ENCODE results near the gene NOX5.

NOX5 gene

DNA sequence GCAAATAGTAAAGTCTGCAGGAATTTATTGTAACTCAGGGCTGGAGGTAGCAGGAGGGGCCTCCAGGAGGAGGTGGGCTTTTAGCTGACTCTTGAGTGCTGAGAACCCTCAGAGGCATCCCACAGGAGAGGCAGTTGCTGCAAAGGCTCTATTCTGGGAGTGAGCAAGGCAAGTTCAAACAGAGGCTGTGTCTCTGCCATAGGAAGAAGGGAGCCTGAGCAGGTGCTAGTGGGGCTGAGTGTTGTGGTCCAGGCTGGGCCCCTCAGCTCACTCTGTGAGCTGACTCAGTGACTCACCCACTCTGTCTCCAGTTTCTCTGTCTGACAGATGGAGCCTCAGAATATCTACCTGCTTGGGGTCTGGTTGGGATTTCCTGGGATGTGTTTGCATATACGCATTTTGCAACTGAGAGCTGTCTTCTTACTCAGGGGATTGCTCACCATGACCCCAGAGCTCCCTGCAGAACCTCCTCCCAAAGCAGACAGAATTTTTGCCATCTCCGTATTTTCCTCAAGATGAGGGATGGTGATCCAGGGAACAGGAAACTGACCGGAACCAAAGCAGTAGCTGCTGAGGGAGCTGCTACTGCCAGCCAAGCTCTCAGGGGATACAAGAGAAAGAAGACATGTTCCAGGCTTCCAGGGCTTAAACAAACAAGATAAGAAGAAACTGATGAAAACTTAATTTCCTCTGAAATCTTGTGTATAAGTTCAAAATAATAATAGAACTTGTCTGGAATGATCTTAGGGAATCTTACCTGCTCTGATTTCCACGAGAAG lies 13.6 kb upstream of the NOX5 start:
- ATAC-seq = no peak
- H3K27me3 Mint-ChIP-seq = peaks cover 23% of the 10 kb centered on the region

DNA sequence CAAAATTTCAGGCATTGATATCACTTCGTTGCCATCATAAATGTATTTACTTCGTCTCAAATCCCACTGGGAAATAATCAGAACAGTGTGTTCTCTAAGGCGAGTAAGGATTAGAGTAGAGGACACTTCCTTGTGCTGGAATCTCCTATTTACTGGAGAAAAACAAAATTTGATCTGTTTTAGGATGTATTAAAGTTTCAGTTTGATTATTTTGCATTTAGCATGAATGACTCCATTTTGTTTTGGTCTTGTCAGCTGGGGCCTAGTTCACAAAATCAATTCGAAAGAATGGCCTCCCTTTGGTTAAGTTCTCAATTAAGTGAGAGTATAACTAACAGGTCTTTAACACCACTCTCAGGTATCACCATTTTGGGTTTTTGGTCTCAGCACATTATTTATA lies 11.7 kb upstream of the NOX5 start:
- no peak for ATAC-seq

More for the DNA sequence above, 13.6 kb upstream of the NOX5 start:
- H3K9me3 Mint-ChIP-seq = peaks cover 5% of the 10 kb centered on the region
- H3K4me3 Mint-ChIP-seq = no peak overlapping the region
- no peak overlapping the region for H3K27ac Mint-ChIP-seq
- no peaks in the 10 kb centered on the region for H3K4me1 Mint-ChIP-seq
- no peaks in the 10 kb centered on the region for H3K36me3 Mint-ChIP-seq

DNA sequence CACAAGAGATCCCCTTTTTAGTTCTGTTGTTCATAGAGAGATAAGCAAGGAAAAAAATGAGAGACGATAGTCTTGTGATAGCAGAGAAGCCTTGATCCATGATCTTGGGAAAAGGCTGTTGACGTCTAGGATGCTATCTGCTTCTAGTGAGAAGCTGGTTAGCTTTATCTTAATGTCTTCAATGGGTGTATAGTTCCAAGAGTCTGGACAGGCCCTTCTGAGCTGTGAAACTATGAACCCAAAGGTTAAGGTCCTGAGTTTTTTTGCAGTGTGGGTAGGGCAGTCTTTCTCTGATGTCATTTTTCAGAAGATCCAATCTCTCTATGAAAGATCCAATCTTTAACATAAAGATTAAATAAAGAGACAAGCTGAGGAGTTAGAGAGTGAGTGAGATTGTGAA lies 10.5 kb upstream of the NOX5 start:
- Mint-ChIP-seq H3K36me3 (peaks cover 5% of the 10 kb centered on the region), H3K4me1 (no peaks in the 10 kb centered on the region), H3K4me3 (no peak overlapping the region), H3K27me3 (peaks cover 14% of the 10 kb centered on the region), H3K9me3 (peaks cover 10% of the 10 kb centered on the region), H3K27ac (no peak overlapping the region)
- no peak for ATAC-seq

More for the DNA sequence above, 11.7 kb upstream of the NOX5 start:
- no peak overlapping the region for H3K27ac Mint-ChIP-seq
- no peak overlapping the region for H3K4me3 Mint-ChIP-seq
- H3K9me3 Mint-ChIP-seq = peaks cover 10% of the 10 kb centered on the region
- H3K4me1 Mint-ChIP-seq = no peaks in the 10 kb centered on the region
- H3K36me3 Mint-ChIP-seq = peaks cover 3% of the 10 kb centered on the region
- H3K27me3 Mint-ChIP-seq = peaks cover 13% of the 10 kb centered on the region

DNA sequence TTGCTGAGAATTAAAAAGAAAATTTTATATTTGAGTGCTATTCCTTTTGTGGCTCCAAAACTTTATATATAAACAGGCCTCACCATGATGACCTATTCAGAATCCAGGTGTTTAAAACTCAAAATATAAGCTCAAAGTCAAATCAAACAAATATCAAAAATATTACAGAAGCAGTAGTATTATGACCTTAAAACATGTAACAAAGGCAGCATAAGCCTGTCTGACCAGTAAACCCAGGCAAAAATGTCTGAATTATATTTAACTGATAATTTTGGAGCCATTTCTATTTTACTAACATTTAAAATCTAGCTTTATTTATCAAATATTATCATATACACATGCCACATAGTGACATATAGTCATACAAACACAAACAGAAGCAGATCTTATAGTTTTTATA lies 6.4 kb upstream of the NOX5 start:
- H3K4me1 Mint-ChIP-seq = no peaks in the 10 kb centered on the region
- H3K27me3 Mint-ChIP-seq = peaks cover 15% of the 10 kb centered on the region
- ATAC-seq = no peak
- H3K27ac Mint-ChIP-seq = no peak overlapping the region
- H3K9me3 Mint-ChIP-seq = peaks cover 21% of the 10 kb centered on the region
- peaks cover 13% of the 10 kb centered on the region for H3K36me3 Mint-ChIP-seq
- H3K4me3 Mint-ChIP-seq = no peak overlapping the region

DNA sequence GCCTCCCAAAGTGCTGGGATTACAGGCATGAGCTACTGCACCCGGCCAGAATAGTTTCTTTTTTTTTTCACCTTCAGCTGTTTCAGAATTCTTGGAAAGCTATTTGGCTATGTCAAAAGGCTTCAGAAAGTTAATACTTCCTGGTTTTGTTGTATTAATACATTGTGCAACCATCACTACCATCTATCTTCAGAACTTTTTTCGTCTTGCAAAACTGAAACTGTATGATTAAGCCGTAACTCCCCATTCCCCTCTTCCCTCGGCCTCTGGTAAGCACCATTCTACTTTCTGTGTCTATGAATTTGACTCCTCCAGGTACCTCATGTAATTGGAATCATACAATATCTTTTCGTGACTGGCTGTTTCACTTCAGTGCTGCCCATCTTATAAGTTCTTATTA lies 5.2 kb upstream of the NOX5 start:
- no peak overlapping the region for H3K4me3 Mint-ChIP-seq
- peaks cover 20% of the 10 kb centered on the region for H3K27me3 Mint-ChIP-seq
- H3K9me3 Mint-ChIP-seq = peaks cover 21% of the 10 kb centered on the region
- H3K4me1 Mint-ChIP-seq = no peaks in the 10 kb centered on the region
- H3K27ac Mint-ChIP-seq = no peak overlapping the region
- peaks cover 13% of the 10 kb centered on the region for H3K36me3 Mint-ChIP-seq
- no peak for ATAC-seq

- Mint-ChIP-seq H3K4me1 (no peaks in the 10 kb centered on the region), H3K27ac (no peak overlapping the region), H3K27me3 (peaks cover 41% of the 10 kb centered on the region), H3K4me3 (no peak overlapping the region), H3K36me3 (peaks cover 13% of the 10 kb centered on the region), H3K9me3 (peaks cover 17% of the 10 kb centered on the region)
- no peak for ATAC-seq
These were observed 2.9 kb upstream of the NOX5 start for GRCh38 chr15:69011641-69012040.

GRCh38 chr15:69012761-69013364 lies 1.6 kb upstream of the NOX5 start:
- Mint-ChIP-seq H3K27ac (no peak overlapping the region), H3K27me3 (peaks cover 43% of the 10 kb centered on the region), H3K36me3 (peaks cover 9% of the 10 kb centered on the region), H3K9me3 (peaks cover 11% of the 10 kb centered on the region), H3K4me1 (no peaks in the 10 kb centered on the region), H3K4me3 (no peak overlapping the region)
- no peak for ATAC-seq

DNA sequence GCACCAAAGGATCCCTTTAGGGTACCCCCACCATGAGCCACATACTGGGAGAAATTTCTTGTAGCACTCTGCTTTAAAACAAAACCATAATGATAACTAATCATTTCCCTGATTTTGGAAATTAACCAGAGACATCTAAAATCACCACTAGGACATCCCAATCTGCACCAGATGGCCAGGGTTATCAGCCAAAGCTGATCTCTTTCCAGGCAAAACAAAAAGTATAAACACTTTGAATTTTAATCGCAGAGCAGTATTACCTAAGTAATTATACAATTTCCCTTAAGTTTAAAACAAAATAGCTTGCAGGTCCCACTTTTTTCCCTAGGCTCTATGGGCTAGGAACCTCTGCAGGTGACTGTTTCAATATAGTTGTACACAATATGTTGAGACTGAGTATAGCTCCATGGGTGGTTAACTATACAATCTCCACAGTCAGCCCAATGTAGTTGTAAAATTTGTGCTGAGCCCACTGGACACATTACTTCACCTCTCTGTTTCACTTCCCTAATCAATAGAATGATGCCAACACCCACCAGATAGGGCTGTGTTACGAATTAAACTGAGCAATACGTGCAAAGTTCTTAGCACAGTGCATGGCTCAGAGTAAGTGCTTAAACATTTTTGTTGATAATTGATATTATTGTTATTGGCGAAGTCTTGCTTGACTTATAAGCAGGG lies 629 bp upstream of the NOX5 start:
- H3K27ac Mint-ChIP-seq = no peak overlapping the region
- no peaks in the 10 kb centered on the region for H3K4me1 Mint-ChIP-seq
- peaks cover 45% of the 10 kb centered on the region for H3K27me3 Mint-ChIP-seq
- H3K4me3 Mint-ChIP-seq = no peak overlapping the region
- ATAC-seq = peak; percentile 8
- peaks cover 8% of the 10 kb centered on the region for H3K36me3 Mint-ChIP-seq
- peaks cover 11% of the 10 kb centered on the region for H3K9me3 Mint-ChIP-seq

DNA sequence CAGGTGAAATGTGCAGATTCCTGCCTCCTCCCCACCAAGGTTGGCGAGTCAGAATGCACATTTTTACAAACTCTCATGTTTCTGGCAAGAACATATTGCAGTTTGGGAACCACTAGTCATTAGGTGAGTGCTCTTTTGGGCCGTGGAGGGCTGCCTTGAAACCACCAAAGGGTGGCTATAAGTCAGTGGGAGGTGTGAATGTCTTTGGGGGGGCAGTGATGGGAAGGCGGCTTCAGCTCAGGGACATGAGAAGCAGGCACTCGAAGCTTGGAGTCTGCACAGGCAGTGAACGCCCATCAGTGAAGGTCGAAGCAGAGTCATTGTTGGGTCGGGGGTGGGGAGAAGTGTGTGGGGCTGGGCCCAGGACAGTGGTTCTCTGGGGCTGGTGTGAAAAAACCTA lies 1.1 kb downstream of the NOX5 start:
- H3K27me3 Mint-ChIP-seq = peaks cover 45% of the 10 kb centered on the region
- no peak overlapping the region for H3K4me3 Mint-ChIP-seq
- no peak for ATAC-seq
- no peak overlapping the region for H3K27ac Mint-ChIP-seq
- H3K9me3 Mint-ChIP-seq = peaks cover 2% of the 10 kb centered on the region
- H3K36me3 Mint-ChIP-seq = no peaks in the 10 kb centered on the region
- H3K4me1 Mint-ChIP-seq = no peaks in the 10 kb centered on the region

DNA sequence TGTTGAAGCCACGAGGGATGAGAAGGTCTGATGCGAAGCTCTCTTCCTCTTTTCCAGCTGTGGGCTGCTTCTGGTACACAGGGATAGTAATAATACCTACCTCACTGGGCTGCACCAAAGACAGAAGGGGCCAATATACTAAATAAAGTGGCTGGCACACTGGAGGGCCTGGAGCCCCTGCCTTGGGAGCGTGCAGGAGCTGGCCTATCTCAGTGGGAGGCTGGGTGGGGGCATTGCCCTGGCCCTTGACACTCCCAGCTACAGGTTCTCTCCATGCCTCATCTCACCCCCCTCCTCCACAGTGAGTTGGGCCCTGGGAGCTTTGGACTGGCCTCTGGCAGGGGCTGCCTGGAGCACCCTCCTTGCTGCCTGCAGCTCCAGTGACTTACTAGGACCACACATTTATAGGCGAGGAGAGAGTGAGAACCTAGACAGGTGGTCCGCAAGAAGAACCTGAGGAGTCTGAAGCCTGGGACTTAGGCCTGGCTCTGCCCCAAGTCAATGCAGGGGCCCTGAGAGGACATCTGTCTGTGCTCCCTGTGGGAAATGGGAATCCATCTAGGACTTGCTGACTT lies 1.6 kb downstream of the NOX5 start:
- Mint-ChIP-seq H3K27me3 (peaks cover 45% of the 10 kb centered on the region), H3K9me3 (peaks cover 2% of the 10 kb centered on the region), H3K4me3 (no peak overlapping the region), H3K36me3 (no peaks in the 10 kb centered on the region), H3K4me1 (no peaks in the 10 kb centered on the region), H3K27ac (no peak overlapping the region)
- ATAC-seq = no peak

GRCh38 chr15:69017978-69018377 lies 3.5 kb downstream of the NOX5 start:
- Mint-ChIP-seq H3K36me3 (no peaks in the 10 kb centered on the region), H3K27me3 (peaks cover 39% of the 10 kb centered on the region), H3K27ac (no peak overlapping the region), H3K4me1 (no peaks in the 10 kb centered on the region), H3K9me3 (no peaks in the 10 kb centered on the region), H3K4me3 (no peak overlapping the region)
- no peak for ATAC-seq

DNA sequence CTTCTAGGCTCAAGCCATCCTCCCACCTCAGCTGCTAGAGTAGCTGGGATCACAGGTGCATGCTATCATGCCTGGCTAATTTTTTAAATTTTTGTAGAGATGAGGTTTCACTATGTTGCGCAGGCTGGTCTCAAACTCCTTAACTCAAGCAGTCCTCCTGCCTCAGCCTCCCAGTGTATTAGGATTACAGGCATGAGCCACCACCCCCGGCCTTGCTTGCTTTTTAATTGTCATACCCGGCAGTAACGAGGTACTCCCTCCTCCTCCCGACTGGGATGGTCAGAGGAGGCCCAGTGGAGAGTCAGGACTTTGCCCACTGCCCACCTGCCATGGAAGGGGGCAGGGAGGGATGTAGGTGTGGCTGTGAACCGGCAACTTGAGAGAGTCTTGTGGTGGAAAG lies 4.5 kb downstream of the NOX5 start:
- Mint-ChIP-seq H3K4me1 (no peaks in the 10 kb centered on the region), H3K36me3 (no peaks in the 10 kb centered on the region), H3K9me3 (no peaks in the 10 kb centered on the region), H3K27me3 (peaks cover 35% of the 10 kb centered on the region), H3K4me3 (no peak overlapping the region), H3K27ac (no peak overlapping the region)
- no peak for ATAC-seq

DNA sequence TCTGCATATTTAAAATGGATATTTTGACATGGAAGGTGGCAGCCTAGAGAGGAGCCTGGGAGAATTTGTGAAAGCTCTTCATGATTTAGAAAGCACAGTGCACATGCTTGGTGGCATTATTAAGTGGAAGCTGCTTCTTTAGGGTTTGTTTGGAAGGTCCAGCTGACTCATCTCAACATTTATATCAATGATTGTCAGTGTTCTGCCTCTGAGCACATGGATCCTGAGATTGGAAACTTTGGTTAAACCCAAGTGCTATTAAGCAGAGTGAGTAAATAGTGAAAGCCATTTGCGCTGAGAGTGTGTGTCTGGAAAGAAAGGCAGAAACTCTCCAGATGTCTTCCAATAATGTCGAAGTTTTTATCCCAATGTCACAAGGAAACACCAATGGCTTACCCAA lies 7.4 kb downstream of the NOX5 start:
- Mint-ChIP-seq H3K4me1 (no peaks in the 10 kb centered on the region), H3K9me3 (no peaks in the 10 kb centered on the region), H3K36me3 (no peaks in the 10 kb centered on the region), H3K27me3 (peaks cover 25% of the 10 kb centered on the region), H3K4me3 (no peak overlapping the region), H3K27ac (no peak overlapping the region)
- ATAC-seq = no peak

DNA sequence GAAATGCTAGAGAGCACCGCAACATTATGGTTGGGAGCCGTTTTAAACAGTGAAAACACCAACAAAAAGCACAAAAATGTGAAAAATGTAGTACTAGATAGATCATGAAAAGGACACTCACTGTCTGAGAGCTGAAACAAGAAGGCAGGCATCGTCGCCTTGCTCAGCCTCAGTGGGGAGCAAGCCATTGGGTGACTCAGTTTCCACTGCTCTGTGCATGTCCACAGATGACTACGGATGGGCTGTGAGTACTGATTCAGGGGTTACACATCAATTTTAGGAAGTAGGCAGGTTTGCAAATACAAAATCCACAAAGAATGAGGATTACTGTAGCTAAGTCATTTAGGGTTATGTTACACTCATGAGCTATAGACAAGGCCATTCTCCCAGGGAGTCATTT lies 10.8 kb downstream of the NOX5 start:
- no peaks in the 10 kb centered on the region for H3K36me3 Mint-ChIP-seq
- H3K9me3 Mint-ChIP-seq = no peaks in the 10 kb centered on the region
- no peak for ATAC-seq
- no peaks in the 10 kb centered on the region for H3K4me1 Mint-ChIP-seq
- peaks cover 33% of the 10 kb centered on the region for H3K27me3 Mint-ChIP-seq
- no peak overlapping the region for H3K27ac Mint-ChIP-seq
- no peak overlapping the region for H3K4me3 Mint-ChIP-seq

GRCh38 chr15:69026355-69026754 lies 11.9 kb downstream of the NOX5 start:
- Mint-ChIP-seq H3K9me3 (no peaks in the 10 kb centered on the region), H3K27me3 (peaks cover 42% of the 10 kb centered on the region), H3K4me1 (no peaks in the 10 kb centered on the region), H3K4me3 (no peak overlapping the region), H3K27ac (no peak overlapping the region), H3K36me3 (no peaks in the 10 kb centered on the region)
- ATAC-seq = no peak
